ENCODE measurements around the gene SUSD4. TPM values are rescaled to one million over a fixed set of nuclear protein-coding genes. Genes with fewer than 3 reads are reported as not detected.

SUSD4 gene
- total and polyA plus RNA-seq, 9 of the 15 experiments (the other 6 are each of a cell fraction or from before 2014, with no cell fraction given) = 0.06 to 1.7 (median 0.09) TPM; not detected in 4

- TF ChIP-seq PRPF4 (IDR thresholded peaks at IDR 0.05; ENCODE audit: insufficient read depth, low read depth, low read length, poor library complexity, severe bottlenecking) (no peak), PKNOX1 (IDR thresholded peaks at IDR 0.05) (no peak), BRD9 (IDR thresholded peaks at IDR 0.05; ENCODE audit: low read depth, partially characterized antibody) (no peak), SREBF1 (IDR thresholded peaks at IDR 0.05; ENCODE audit: borderline replicate concordance, low read depth, low read length) (no peak), CTBP1 (IDR thresholded peaks at IDR 0.05; ENCODE audit: borderline replicate concordance) (peak; percentile 61; the same call in 1 of the 2 replicates), XRCC4 (IDR thresholded peaks at IDR 0.05; ENCODE audit: extremely low read depth, insufficient read depth, insufficient read length) (no peak), FOS (IDR thresholded peaks at IDR 0.05; ENCODE audit: extremely low read depth, insufficient read length) (no peak), ZNF347 (CRISPR knock-in tag; IDR thresholded peaks at IDR 0.05; ENCODE audit: low read depth) (no peak), AFF4 (CRISPR knock-in tag; IDR thresholded peaks at IDR 0.05) (0 out of 2 replicates have a peak, but pooled peaks have one; percentile 42), TEAD4 (IDR thresholded peaks at IDR 0.05; ENCODE audit: low read length) (0 out of 2 replicates have a peak, but pooled peaks have one; percentile 7), TEAD4 (CRISPR knock-in tag; IDR thresholded peaks at IDR 0.05; ENCODE audit: borderline replicate concordance) (no peak), EP300 (IDR thresholded peaks at IDR 0.05; ENCODE audit: low read length) (no peak), LARP7 (IDR thresholded peaks at IDR 0.05) (no peak), ZNF316 (IDR thresholded peaks at IDR 0.05) (peak; percentile 23; the same call in 1 of the 2 replicates), YBX1 (IDR thresholded peaks at IDR 0.05) (no peak), SOX6 (IDR thresholded peaks at IDR 0.05) (peak; percentile 75), ZNF121 (CRISPR knock-in tag; conservative IDR thresholded peaks at IDR 0.05) (no peak), HNRNPUL1 (IDR thresholded peaks at IDR 0.05; ENCODE audit: low read length) (no peak), PTRF (tag; IDR thresholded peaks at IDR 0.05) (no peak), RHOXF2B (CRISPR knock-in tag; conservative IDR thresholded peaks at IDR 0.05) (no peak), SIX5 (IDR thresholded peaks at IDR 0.05; ENCODE audit: borderline replicate concordance in 1 of 2, insufficient read depth in 1 of 2, low read depth in 1 of 2, low read length in 2 of 2) (no peak), NELFE (IDR thresholded peaks at IDR 0.05; ENCODE audit: insufficient read depth, insufficient read length) (no peak), CCNT2 (IDR thresholded peaks at IDR 0.05; ENCODE audit: borderline replicate concordance, extremely low read depth, insufficient read length, low read depth, low read length) (no peak), TCF7 (IDR thresholded peaks at IDR 0.05; ENCODE audit: borderline replicate concordance) (no peak), HMG20A (CRISPR knock-in tag; conservative IDR thresholded peaks at IDR 0.05) (no peak), KAT2B (IDR thresholded peaks at IDR 0.05; ENCODE audit: low read depth, low read length) (no peak)
Observed at GRCh38 chr1:223243441-223244050, 120.4 kb downstream of the SUSD4 start (continued).

All from K562 (cell line).